ENCODE measurements around the gene UFD1.

- TF ChIP-seq CTCF (IDR thresholded peaks at IDR 0.05) (no peak), ZFX (IDR thresholded peaks at IDR 0.05; ENCODE audit: borderline replicate concordance) (no peak)
Measured at GRCh38 chr22:19519041-19519926, 40.3 kb upstream of the UFD1 start.

Data from 22Rv1 (cell line).